Endothelial cell of umbilical vein (primary cell): ENCODE data around the gene SIM2. TPM values are rescaled to one million over a fixed set of nuclear protein-coding genes. Genes with fewer than 3 reads are reported as not detected.

Experiments used
- BruUV-seq: library from RNA; stranded (reverse); fragments of 400-500 nt; replicated peaks from 2 replicates; lab custom pipeline; 2021; lab: Mats Ljungman, UMichigan
- CTCF ChIA-PET: fragments of 300-600, 350-600 bp; sonication (Branson Sonifier 250); formaldehyde crosslinking; loops from one replicate; lab custom pipeline; 2021; ENCODE audit warnings: antibody characterized with exemption, inconsistent platforms; lab: Charles Lee
- POLR2A ChIA-PET: fragments of 300-600, 350-600 bp; sonication (Branson Sonifier 250); formaldehyde crosslinking; loops from one replicate; lab custom pipeline; 2021; ENCODE audit warnings: antibody characterized with exemption, inconsistent platforms; lab: Charles Lee
- DNase-seq: peaks from one replicate; pipeline ENCODE4 v3.0.0-alpha.2; 2011; ENCODE audit warnings: low read depth, low spot score
- FAIRE-seq: peaks from 2 replicates; lab custom pipeline; 2011; peaks lifted over from hg19 to GRCh38; lab: Jason Lieb, UNC
- H2AFZ ChIP-seq: 2 replicates; pipeline ENCODE4 v1.6.0; 2012; ENCODE audit warnings: low read depth, low read length, control low read depth, inconsistent platforms
- H3K27ac ChIP-seq: 2 replicates; pipeline ENCODE4 v1.5.1; 2011; ENCODE audit warnings: low read depth, mild to moderate bottlenecking, control low read depth, low read length, moderate library complexity; ENCODE audit not compliant: insufficient read depth
- H3K27me3 ChIP-seq, 2 experiments: 2 replicates each; pipeline versions ENCODE4 v1.6.0 to v1.6.1; 2011; ENCODE audit warnings: low read length in 2 of 2, mixed read lengths in 1 of 2; ENCODE audit not compliant: control insufficient read depth in 2 of 2, insufficient read depth in 2 of 2
- H3K36me3 ChIP-seq, 2 experiments: 2 replicates in 1 of 2; 3 replicates in 1 of 2; pipeline ENCODE4 v1.5.1; 2011; ENCODE audit warnings: low read length in 2 of 2, mild to moderate bottlenecking in 1 of 2, moderate library complexity in 1 of 2; ENCODE audit not compliant: control insufficient read depth in 2 of 2, insufficient read depth in 2 of 2; ENCODE audit errors: extremely low read depth in 1 of 2
- H3K4me1 ChIP-seq: 3 replicates; pipeline ENCODE4 v1.5.1; 2011; ENCODE audit warnings: mild to moderate bottlenecking, low read length; ENCODE audit not compliant: control insufficient read depth, insufficient read depth; ENCODE audit errors: extremely low read depth
- H3K4me2 ChIP-seq: 2 replicates; pipeline ENCODE4 v1.6.1; 2011; ENCODE audit warnings: low read length, control low read depth, mixed read lengths; ENCODE audit not compliant: insufficient read depth
- H3K4me3 ChIP-seq, 3 experiments: fragments of 200-600 bp in 1 of 3; sonication (generic), shearing (Covaris generic) in 1 of 3; replicated peaks in 1 of 3; 2 replicates each; pipeline ENCODE4 v1.5.1; 2011 to 2016; ENCODE audit warnings: control low read depth in 3 of 3, low read length in 3 of 3, mild to moderate bottlenecking in 2 of 3, inconsistent platforms in 1 of 3, low read depth in 1 of 3, moderate library complexity in 1 of 3; ENCODE audit not compliant: insufficient read depth in 1 of 3
- H3K79me2 ChIP-seq: 2 replicates; pipeline ENCODE4 v1.6.0; 2012; ENCODE audit warnings: low read length, inconsistent platforms; ENCODE audit not compliant: control insufficient read depth, insufficient read depth
- H3K9ac ChIP-seq: replicated peaks from 2 replicates; pipeline ENCODE3; 2011; ENCODE audit warnings: low read length, control low read depth; ENCODE audit not compliant: insufficient read depth; ENCODE audit errors: extremely low read depth
- H3K9me1 ChIP-seq: replicated peaks from 3 replicates; pipeline ENCODE4 v1.6.0; 2011; ENCODE audit warnings: mild to moderate bottlenecking, low read length; ENCODE audit not compliant: control insufficient read depth, insufficient read depth; ENCODE audit errors: extremely low read depth
- H3K9me3 ChIP-seq: replicated peaks from 2 replicates; pipeline ENCODE4 v1.5.1; 2012; ENCODE audit warnings: low read length, inconsistent platforms; ENCODE audit not compliant: control insufficient read depth, insufficient read depth
- H4K20me1 ChIP-seq: replicated peaks from 2 replicates; pipeline ENCODE3; 2011; ENCODE audit warnings: mild to moderate bottlenecking, low read length; ENCODE audit not compliant: control insufficient read depth, insufficient read depth; ENCODE audit errors: extremely low read depth
- CTCF ChIP-seq, 2 donors: IDR thresholded peaks; 1 replicate in 1 of 2; 2 replicates in 1 of 2; pipeline ENCODE4 v1.5.1; 2011; ENCODE audit warnings: low read length in 2 of 2, mild to moderate bottlenecking in 2 of 2, moderate library complexity in 2 of 2, control low read depth in 1 of 2, inconsistent platforms in 1 of 2, low read depth in 1 of 2; ENCODE audit not compliant: insufficient read depth in 1 of 2; ENCODE audit errors: extremely low read depth in 1 of 2
- EZH2 ChIP-seq: IDR thresholded peaks from 2 replicates; pipeline ENCODE4 v1.6.1; 2012; ENCODE audit warnings: borderline replicate concordance, low read depth, mild to moderate bottlenecking, moderate library complexity, low read length, inconsistent platforms; ENCODE audit not compliant: severe bottlenecking
- FOS ChIP-seq: IDR thresholded peaks from 2 replicates; pipeline ENCODE4 v1.6.1; 2011; ENCODE audit warnings: mild to moderate bottlenecking, low read length, moderate library complexity, borderline replicate concordance; ENCODE audit not compliant: insufficient read depth
- GATA2 ChIP-seq: IDR thresholded peaks from 2 replicates; pipeline ENCODE4 v1.7.0; 2011; ENCODE audit warnings: low read depth, mild to moderate bottlenecking, moderate library complexity, mixed read lengths, low read length; ENCODE audit not compliant: insufficient read length, insufficient read depth
- JUN ChIP-seq: IDR thresholded peaks from 2 replicates; pipeline ENCODE4 v1.6.1; 2011; ENCODE audit warnings: borderline replicate concordance, low read depth; ENCODE audit not compliant: insufficient read length, insufficient read depth
- MAX ChIP-seq: IDR thresholded peaks from 2 replicates; pipeline ENCODE4 v1.6.1; 2011; ENCODE audit not compliant: insufficient read depth, insufficient read length
- MYC ChIP-seq: IDR thresholded peaks from one replicate; pipeline ENCODE4 v1.6.1; 2011; ENCODE audit warnings: mild to moderate bottlenecking, low read depth, low read length
- POLR2A ChIP-seq: IDR thresholded peaks from 2 replicates; pipeline ENCODE4 v1.6.1; 2012; ENCODE audit warnings: low read depth, mild to moderate bottlenecking, control low read depth, low read length
- POLR2AphosphoS5 ChIP-seq: IDR thresholded peaks from 2 replicates; pipeline ENCODE4 v1.6.1; 2012; ENCODE audit warnings: low read depth, mild to moderate bottlenecking, control low read depth, low read length, moderate library complexity; ENCODE audit not compliant: insufficient read depth
- dilution Hi-C: fragments of 300-500 bp; cut with MboI; formaldehyde crosslinking; loops from one replicate; pipeline ENCODE4 v1.15.0; 2019; ENCODE audit warnings: low sequenced_read_pairs; ENCODE audit not compliant: extremely low pct_ligation_motif_present
- intact Hi-C: fragments of 100-400 bp; cut with micrococcal nuclease; formaldehyde crosslinking; loops from one replicate; pipeline ENCODE4 v1.10.0; 2022
- polyA plus RNA-seq, 4 experiments: library from polyadenylated mRNA; depleted of rRNA in 3 of 4; stranded (reverse) in 3 of 4; unstranded in 1 of 4; fragments of >200 nt; gene quantifications; 2 replicates each; pipeline versions ENCODE4 v1.2.1 to v1.2.3, GENCODE V29; 2011 to 2012; ENCODE audit warnings: missing spikeins in 1 of 4
- total RNA-seq: library from RNA; stranded (reverse); gene quantifications from 2 replicates; pipeline ENCODE4 v1.2.3, GENCODE V29; 2021

SIM2 gene
- total and polyA plus RNA-seq, 2 donors (not counting 3 experiments of a cell fraction or from before 2014, with no cell fraction given): not detected

- no peak for DNase-seq
- no peak for TF ChIP-seq CTCF (IDR thresholded peaks at IDR 0.05; ENCODE audit: extremely low read depth in 1 of 2, insufficient read depth in 1 of 2, low read depth in 1 of 2, low read length in 2 of 2)
- TF ChIP-seq MYC: no peak
- TF ChIP-seq GATA2: no peak
- TF ChIP-seq POLR2A: no peak
- TF ChIP-seq POLR2AphosphoS5: no peak
- TF ChIP-seq FOS: no peak
- no peak for TF ChIP-seq JUN
- TF ChIP-seq EZH2: no peak
- TF ChIP-seq MAX: no peak
- no TSS peak for BruUV-seq
- no peaks in the 10 kb centered on the region for H4K20me1 ChIP-seq
- H3K27me3 ChIP-seq: peaks cover 78 to 90% of the 10 kb centered on the region in 2 experiments
- no peak overlapping the region for H2AFZ ChIP-seq
- H3K4me1 ChIP-seq: peaks cover 3% of the 10 kb centered on the region
- no peak overlapping the region for H3K4me3 ChIP-seq
- intact Hi-C loops: loop anchor here (2.0 to 5.0 kb wide), 2 partner anchors 44 to 271 kb away; no protein-coding TSS in a partner anchor
- FAIRE-seq: no peak
- no peak overlapping the region for H3K4me2 ChIP-seq
- POLR2A ChIA-PET: no interaction called here
- dilution Hi-C loops: no loop called here
- no peaks in the 10 kb centered on the region for H3K9me3 ChIP-seq
- no peak overlapping the region for H3K9ac ChIP-seq
- CTCF ChIA-PET: interaction anchor here (1.3 to 2.5 kb wide), 2 partner anchors 10 to 61 kb away, joined by 3 to 17 read pairs; no protein-coding TSS in a partner anchor
- H3K36me3 ChIP-seq: no peaks in the 10 kb centered on the region
- H3K9me1 ChIP-seq: no peaks in the 10 kb centered on the region
- no peak overlapping the region for H3K27ac ChIP-seq
- H3K79me2 ChIP-seq: no peaks in the 10 kb centered on the region
Measured at GRCh38 chr21:36691555-36692041, 7.3 kb upstream of the SIM2 start.
